CD4-positive, alpha-beta T cell treated with Interleukin-4 for 1 hour (primary cell): ENCODE measurements around the gene SLC16A8.
"Not testable (repeated sequence)": the region's sequence is repeated elsewhere in the genome, so short reads cannot be mapped to it uniquely, and the experiment has no call there.

Experiments used
- DNase-seq, 2 donors: peaks; one replicate each; pipeline ENCODE4 v3.0.0-alpha.2; 2020 to 2022

Gene SLC16A8

DNA sequence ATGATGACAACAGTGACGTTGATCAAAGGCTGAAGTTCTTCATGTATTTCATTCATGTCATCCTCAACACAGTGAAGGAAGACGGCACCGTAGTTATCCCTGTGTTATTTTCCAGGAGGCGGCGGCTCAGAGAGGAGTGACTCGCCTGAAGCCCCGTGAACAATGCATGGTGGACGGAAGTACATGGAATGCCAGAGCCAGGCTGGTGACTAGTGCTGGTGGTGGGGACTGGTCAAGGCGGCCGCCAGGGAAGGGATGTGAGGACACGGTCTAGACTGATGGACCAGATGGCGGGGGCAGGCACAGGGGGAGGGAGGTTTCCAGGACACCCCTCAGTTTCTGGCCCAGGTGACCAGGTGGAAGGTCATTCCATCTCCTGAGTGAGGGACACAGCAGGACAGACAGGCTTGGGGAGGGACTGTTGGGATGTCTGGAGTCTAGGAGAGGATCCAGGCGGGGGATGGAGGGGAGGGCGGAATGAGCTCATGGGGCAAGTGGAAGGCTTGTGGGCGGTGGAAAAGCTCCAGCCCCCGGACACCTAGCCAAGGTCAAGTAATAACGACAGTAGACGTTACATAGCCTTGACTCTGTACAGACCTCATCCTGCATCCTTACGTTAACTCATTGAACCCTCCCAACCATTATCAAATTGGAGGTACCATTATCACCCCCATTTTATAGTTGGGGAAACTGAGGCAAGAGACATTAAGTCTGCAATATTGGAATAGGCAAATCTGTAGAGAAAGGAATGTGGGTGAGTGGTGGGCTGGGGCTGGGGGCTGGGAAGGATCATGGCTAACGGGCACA is 42.8 kb downstream of the SLC16A8 start:
- no peak for DNase-seq

DNA sequence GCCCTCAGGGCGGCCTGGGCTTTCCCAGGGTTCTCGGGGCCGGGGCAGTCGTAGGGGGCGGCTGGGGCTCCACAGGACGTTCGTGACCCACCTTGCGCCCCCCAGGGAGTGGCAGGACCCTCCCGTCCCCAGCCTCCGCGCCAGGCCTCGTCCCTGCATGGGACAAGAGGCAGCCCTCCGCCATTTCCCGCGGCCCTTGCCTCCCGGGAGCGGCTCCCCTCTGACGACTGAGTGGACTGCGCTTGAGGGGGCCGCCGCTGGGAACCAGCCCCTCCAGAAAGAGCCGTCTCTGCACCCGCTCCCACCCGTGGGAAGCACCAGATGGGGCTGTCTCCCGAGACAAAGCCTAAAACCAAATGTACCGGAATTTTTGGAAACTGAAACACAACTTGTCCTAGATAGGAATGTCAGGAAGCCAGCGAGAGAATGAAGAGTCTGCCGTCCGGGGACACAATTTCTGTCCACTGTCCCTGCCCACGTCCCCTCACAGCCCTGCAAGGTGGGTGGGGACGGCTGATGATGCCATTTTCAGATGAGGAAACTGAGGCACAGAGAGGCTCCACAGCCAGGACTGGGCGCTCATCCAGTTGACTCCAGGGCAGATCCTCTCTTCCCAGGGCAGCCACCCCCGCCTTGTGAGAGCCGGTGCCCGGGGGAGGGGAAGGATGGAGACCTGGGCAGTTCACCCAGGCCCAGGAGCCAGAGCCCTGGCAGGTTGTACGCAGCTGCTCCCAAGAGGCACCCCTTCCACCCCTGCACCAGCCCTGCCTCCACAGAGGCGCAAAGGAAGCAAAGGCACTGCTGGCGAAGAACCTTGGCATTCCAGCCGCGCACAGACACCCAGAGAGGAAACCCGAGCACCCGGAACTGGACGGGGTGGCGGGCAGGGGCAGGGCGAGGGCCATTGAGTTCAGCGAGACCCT is 44.8 kb downstream of the SLC16A8 start:
- DNase-seq, result no peak

DNA sequence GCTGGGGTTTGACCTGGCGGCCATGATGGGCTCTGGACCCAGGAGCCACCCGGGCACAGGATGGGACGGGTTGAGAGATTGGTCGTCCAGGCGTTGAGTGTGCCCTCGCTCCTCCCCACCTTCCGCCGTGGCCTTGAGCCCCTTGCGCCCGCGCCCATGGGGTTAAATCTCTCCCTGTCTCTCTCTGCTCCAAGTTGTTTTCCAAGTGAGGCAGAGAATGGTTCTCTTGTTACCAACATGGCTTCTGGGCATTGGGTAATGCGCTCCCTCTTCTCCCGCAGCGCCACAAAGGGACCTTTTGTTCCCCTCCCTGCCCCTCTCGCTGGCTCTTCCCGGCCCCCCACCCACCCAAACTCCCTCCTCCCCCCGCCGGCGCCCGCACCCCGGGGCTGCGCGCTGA is 45.6 kb downstream of the SLC16A8 start:
- no peak for DNase-seq

DNA sequence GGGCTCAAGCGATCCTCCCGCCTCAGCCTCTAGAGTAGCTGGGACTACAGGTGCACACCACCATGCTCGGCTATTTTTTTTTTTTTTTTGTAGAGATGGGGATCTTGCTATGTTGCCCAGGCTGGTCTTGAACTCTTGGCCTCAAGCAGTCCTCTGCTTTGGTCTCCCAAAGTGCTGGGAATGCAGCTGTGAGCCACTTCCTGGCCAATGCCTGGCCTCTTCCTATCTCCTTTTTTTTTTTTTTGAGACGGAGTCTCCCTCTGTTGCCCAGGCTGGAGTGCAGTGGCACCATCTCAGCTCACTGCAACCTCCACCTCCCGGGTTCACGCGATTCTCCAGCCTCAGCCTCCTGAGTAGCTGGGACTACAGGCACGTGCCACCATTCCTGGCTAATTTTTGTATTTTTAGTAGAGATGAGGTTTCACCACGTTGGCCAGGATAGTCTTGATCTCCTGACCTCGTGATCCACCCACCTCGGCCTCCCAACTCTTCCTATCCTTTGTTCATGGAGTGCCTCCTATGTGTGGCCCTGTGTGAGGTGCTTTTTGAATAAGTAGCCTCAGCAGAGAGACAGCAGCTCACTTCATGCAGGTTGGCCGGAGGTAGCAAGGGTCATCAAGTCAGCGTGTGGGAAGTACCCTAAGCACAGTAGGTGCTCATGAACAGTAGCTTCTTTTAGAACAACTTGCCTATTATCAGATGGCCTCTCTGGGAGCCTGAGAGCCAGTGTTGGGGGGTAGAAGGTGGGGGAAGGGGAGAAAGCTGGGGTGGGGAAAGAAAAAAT is 46.4 kb downstream of the SLC16A8 start:
- DNase-seq, result not testable (repeated sequence)

DNA sequence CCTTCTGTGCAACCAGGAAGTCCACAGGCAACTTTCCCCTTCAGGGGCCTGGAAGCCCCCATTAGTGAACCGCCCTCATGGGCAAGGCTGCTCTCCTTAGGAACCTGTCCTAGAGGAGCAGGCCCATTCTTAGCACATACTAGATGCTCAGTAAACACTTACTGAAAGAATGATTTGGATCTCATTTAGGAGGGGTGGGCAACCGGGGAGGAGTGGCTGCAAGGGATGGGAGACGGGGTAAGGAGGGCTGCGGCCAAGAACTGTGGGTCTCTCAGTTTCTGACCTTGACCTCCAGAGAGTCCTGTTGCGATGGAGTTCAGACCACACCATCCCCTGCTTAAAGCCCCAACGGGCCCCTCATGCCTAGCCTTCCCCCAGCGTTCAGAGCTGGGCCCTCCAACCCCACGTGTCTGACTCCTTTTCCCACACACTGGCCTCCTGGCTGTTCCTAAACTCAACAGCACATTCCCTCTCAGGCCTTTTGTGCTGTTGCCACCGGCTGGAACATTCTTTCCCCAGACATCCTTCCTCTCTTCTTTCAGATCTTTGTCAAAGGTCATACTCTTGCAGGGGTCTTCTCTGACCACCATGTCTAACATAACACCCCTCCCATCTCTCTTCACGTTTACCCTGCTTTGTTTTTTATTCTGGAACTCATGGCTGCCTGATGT is 47.5 kb downstream of the SLC16A8 start:
- DNase-seq, result no peak

DNA sequence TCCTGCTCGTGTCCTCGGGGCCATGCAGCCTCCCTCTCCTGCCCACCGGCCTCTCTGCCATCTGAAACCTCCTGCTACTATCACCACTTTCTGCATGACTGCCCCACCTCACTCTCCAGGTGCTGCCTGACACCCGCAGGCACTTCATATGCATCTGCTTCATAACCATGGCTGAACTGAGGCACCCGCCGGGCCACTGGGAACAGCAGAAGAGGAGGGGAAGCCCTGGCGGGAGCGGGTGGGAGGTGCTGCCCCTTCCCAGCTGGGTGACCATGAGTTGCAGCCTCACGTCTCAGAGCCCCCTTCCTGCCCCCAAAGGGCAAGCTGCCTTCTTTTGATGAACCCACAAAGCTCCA is 48.5 kb downstream of the SLC16A8 start:
- no peak for DNase-seq

DNA sequence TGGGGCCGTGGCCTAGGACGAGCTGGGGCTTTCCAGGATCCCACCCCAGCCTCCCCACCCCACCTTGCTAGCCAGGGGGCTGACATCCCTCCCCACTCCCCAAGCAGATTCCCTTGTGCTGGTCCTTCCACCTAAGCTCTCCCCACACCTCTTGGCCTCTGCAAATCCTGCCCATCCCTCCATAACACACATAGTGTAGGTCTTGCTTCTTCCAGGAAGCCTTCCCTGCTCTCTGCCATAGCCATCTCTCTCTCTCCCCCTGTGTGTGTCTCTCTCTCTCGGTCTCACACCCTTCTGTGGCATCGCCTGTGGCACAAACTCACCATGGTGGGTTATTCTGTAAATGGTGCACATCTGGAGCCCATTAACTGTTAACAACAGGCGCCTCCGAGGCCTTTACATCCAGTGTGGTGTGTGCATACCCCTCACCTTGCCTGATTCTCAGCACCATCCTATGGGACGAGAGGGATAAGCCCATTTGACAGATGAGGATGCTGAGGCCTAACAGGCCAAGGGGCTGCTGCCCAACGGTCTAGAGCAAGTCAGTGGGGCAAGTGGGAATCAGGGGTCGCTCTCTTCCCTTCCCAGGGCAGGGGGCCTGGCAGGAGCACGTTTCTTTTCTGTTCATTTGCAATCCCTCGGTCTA is 49.0 kb downstream of the SLC16A8 start:
- DNase-seq, result no peak

DNA sequence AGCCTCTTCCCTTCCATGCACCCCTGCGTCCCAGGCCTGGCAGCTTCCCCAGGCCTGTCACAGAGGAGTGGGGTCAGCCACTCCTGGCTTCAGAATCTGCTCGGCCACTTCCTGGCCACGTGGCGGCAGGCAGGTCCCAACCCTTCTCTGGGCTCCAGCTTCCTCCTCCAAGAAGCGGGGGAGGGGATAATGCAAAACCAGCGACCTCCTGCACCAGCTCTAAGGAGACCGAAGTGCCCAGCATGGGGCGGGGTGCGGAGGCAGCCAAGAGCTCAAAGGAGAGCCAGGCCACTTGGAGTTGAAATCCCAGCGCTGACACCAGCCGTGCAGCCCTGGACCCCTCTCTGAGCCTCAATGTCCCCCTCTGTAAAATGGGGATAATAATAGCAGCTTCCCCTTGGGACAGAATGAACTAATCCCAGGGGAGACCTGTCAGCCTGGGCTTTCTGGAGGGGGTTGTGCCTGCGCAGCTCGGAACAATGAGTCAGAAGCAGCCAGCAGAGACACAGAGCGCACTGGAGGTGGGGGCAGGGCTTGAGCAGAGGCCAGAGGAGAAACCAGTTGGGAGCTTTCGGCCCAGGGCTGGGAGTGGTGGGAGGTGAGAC is 49.6 kb downstream of the SLC16A8 start:
- no peak for DNase-seq

DNA sequence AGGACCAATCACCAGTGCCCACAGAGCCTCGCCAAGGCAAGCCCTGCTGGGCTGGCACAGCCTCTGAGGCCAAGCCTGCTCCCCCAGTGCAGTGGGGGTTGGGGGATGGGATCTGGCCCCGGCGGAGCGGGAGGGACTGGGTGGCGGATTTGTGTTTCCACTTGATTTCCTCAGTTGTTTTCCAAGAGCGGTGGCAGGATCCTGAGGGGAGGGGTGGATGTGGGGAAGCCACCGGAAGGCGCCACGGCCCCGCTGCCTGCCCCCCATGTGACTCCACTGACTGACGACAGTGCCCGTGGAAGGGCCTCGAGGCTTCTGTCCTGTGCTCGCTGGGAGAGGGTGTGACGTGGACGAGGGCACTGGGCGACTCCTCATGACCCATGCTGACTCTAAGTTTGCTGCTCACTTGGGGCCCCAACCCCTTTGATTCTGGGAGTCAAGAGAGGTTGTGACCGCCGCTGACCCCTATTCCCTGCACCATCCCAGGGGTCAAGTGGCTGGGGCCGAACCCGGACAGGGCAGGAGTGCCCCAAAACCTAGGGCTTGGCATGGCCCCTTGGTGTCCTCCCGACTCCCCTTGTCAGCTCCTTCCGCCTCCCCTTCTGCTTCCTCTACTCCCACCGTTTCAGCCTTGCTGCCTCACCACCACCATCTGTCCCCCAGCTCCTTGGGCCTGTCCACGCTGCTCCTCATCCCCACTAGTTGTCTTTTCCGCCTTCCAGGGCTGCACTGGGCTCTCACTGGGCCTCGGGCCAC is 50.3 kb downstream of the SLC16A8 start:
- DNase-seq, result no peak

DNA sequence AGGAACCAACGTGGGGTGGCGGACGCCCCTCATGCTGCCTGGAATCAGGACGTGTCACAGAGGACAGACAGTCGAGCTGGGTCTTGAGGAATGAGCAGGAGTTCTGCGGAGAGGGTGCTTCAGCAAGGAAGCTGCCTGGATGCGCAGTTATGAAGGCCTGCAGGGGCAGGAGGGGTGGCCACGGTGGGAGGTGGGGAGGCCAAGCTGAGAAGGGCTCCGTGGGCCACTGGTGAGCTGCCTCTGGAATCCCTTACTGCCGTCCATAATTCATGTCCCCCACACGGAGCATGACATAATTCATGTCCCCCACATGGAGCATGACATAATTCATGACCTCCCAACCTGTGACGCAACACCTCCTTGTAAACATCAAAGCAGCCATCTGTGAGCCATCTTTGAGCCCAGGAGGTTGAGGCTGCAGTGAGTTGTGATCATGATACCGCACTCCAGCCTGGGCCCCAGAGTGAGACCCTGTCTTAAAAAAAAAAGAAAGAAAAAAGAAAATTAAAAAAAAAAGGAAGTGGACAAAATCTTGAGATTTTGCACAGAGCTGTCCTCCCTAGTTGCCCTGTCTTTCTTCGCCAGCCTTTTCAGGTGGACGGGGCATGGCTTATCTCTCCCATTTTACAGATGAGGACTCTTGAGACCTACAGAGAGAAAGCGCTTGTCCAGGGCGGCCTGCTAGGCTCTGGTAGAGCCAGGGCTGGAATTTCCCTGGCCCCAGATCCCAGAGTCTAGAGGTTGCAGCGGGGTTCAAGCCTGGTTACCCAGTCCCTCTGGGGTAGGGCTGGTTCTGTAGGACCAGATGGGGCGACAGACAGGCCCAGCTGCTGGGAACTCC is 51.1 kb downstream of the SLC16A8 start:
- DNase-seq, result no peak

DNA sequence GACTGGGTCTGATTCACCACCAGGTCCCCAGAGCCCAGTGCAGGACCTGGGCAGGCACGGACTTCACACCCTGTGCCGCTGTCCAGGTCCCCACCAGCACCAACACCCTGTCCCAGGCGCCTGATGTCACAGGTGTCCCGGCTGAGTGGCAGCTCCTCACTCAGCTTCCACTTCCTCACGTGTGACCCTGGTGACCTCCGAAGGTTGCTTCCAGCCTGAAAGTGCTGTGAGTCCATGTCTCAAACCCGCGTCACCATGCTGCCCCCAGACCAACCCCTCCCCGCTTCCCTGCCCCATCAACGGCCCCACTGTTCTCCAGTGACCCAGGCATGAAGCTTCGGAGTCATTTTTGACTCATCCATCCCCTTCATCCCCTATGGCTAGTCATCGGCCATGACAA is 52.5 kb downstream of the SLC16A8 start:
- DNase-seq, result no peak

DNA sequence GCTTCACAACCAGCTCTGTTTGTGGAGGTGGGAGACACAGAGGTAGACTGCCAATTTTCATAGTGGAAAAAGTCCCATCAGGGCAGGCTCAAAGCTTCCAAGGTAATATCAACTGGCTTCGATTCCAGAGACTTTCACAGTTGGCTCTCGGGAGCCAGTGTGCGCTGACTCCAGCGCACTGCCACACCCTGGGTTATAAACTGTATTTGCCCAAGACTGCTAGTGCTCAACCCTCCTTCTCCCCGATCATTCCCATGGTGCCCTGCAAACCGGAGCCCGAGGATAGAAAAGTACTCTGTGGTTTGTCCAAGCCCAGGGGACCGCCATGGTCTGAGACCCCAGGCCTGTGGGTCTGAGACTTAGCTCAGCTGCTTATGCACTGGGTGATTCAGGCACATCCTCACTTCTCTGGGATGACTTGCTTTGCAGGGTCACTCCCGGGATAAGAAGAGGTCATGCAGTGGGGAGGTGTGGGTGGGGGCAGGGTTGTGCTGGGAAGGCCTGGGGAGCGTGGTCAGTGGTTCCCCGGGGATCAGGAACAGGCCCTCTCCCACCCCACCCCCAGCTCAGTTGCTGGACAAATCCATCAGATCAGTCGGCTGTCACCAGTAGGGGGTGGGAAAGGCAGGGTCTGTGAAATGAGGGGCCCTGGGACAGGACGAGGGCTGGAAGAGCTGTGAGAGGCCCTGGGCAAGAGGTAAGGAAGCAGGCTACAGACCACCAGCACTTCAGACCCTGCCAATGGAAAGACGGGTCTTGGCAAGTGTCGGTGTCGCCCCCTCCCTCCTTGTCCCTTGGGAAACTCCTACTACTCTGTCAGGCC is 53.5 kb downstream of the SLC16A8 start:
- no peak for DNase-seq

DNA sequence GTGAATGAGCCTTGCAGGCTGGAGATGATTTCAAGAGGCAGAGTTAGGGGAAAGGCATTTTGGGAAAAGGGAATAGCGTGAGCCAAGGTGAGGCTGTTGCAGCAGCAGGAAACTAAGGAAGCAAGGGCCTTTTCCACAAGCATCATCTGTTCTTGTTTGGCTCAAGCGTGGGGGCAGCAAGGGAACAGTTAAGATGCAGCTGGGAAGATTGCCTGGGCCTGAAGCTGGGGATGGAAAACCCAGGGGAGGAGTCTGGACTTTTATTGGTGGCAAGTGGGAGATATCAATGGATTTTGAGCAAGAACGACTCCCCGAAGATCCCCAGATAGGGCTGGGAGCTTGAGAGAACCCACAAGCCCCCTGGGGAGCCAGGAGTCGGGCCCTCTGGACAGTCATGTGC is 54.1 kb downstream of the SLC16A8 start:
- no peak for DNase-seq

DNA sequence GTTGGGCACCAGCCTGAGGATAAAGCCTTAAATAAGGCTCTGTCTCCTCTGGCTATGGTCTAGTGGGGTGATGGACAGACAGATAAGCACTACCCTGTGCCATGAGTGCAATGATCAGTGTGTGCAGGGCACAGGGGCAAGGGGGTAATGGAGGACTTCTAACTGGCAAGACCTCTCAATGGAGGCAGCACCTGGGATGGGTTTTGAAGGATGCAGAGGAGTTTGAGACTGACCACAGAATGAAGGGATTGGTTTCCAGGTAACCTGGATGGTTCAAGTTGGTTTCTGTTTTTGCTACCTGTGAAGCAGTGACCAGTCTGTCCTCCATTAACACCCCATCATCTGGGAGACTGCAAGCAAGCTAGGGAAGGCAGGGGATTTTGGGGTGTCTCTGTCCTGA is 54.6 kb downstream of the SLC16A8 start:
- no peak for DNase-seq

DNA sequence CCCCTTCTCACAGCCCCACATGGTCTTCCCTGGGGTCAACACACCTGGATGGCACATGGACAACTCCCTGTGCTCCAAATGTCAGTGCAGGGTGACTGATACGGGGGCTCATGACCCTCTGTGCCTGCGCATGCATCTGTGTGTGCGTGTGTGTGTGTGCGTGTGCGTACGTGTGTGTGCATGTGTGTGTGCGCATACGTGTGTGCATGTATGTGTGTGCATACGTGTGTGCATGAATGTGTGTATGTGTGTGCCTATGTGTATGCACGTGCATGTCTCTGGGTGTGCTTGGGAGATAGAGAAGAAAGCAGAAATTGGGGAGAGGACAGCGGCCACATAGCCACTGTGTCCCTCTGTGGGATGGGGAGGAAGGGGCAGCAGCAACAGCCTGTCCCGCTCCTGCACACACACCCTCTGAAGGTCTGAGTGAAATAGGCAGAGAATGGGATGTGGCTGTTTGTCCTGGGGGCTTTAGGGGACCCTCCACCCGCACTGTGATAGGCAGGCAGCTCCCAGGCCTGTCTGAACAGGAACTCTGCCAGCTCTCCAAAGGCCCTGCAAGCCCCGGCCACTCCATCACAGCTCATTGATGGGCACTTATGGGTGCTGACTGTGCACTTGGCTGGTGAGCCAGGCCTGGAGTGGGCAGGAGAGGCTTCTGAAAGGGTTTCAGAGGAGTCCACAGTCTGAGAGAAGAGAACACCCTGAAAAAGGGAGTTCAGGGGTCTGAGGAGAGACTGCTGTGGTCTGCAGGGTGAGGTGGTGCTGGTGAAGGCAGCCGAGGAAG is 55.4 kb downstream of the SLC16A8 start:
- DNase-seq, result no peak
